ENCODE measurements around the gene SELENOH. TPM values are rescaled to one million over a fixed set of nuclear protein-coding genes. Genes with fewer than 3 reads are reported as not detected.

The SELENOH gene
- total RNA-seq, 1 donor from 2014 or later: 120 TPM

- TF ChIP-seq POLR2AphosphoS5 (IDR thresholded peaks at IDR 0.05; ENCODE audit: insufficient read depth in 1 of 2, low read depth in 1 of 2) (peak in 1 of 2 donors; percentile 54), POLR2A (IDR thresholded peaks at IDR 0.05) (no peak), CTCF (IDR thresholded peaks at IDR 0.05) (no peak)
- Histone ChIP-seq H3K4me3 (no peak overlapping the region), H3K27ac (peak overlapping the region; percentile 88), H3K9me3 (no peaks in the 10 kb centered on the region), H3K36me3 (no peaks in the 10 kb centered on the region), H3K27me3 (no peaks in the 10 kb centered on the region), H3K4me1 (peaks cover 96% of the 10 kb centered on the region)
- intact Hi-C loops (cut with DNase I): no loop called here
- DNase-seq (ENCODE audit: extremely low spot score in 2 of 2): no peak
These were observed 40.2 kb downstream of the SELENOH start for GRCh38 chr11:57781529-57781943.

GRCh38 chr11:57785072-57785471 is 43.8 kb downstream of the SELENOH start:
- H3K9me3 ChIP-seq: no peaks in the 10 kb centered on the region
- H3K4me3 ChIP-seq: no peak overlapping the region
- no peak for DNase-seq (ENCODE audit: extremely low spot score in 2 of 2)
- no peak overlapping the region for H3K27ac ChIP-seq
- H3K4me1 ChIP-seq: peaks cover 96% of the 10 kb centered on the region
- no peak for TF ChIP-seq POLR2AphosphoS5 (IDR thresholded peaks at IDR 0.05; ENCODE audit: insufficient read depth in 1 of 2, low read depth in 1 of 2)
- no peak for TF ChIP-seq CTCF (IDR thresholded peaks at IDR 0.05)
- no peak for TF ChIP-seq POLR2A (IDR thresholded peaks at IDR 0.05)
- intact Hi-C loops (cut with DNase I): no loop called here
- no peaks in the 10 kb centered on the region for H3K27me3 ChIP-seq
- H3K36me3 ChIP-seq: no peaks in the 10 kb centered on the region

GRCh38 chr11:57786436-57786835 is 45.1 kb downstream of the SELENOH start:
- TF ChIP-seq POLR2A (IDR thresholded peaks at IDR 0.05) (no peak), POLR2AphosphoS5 (IDR thresholded peaks at IDR 0.05; ENCODE audit: insufficient read depth in 1 of 2, low read depth in 1 of 2) (no peak)
- Histone ChIP-seq H3K27me3 (no peaks in the 10 kb centered on the region), H3K4me1 (peaks cover 96% of the 10 kb centered on the region), H3K4me3 (no peak overlapping the region), H3K27ac (peak overlapping the region; percentile 42), H3K9me3 (no peaks in the 10 kb centered on the region), H3K36me3 (no peaks in the 10 kb centered on the region)
- intact Hi-C loops (cut with DNase I): no loop called here
- no peak for DNase-seq (ENCODE audit: extremely low spot score in 2 of 2)

GRCh38 chr11:57787006-57787604 is 45.8 kb downstream of the SELENOH start:
- DNase-seq (ENCODE audit: extremely low spot score in 2 of 2): no peak
- intact Hi-C loops (cut with DNase I): no loop called here
- no peak overlapping the region for H3K4me3 ChIP-seq
- no peaks in the 10 kb centered on the region for H3K9me3 ChIP-seq
- peaks cover 96% of the 10 kb centered on the region for H3K4me1 ChIP-seq
- no peaks in the 10 kb centered on the region for H3K36me3 ChIP-seq
- TF ChIP-seq POLR2A (IDR thresholded peaks at IDR 0.05): no peak
- TF ChIP-seq POLR2AphosphoS5 (IDR thresholded peaks at IDR 0.05; ENCODE audit: insufficient read depth in 1 of 2, low read depth in 1 of 2): no peak
- TF ChIP-seq CTCF (IDR thresholded peaks at IDR 0.05): no peak
- H3K27me3 ChIP-seq: no peaks in the 10 kb centered on the region
- H3K27ac ChIP-seq: peak overlapping the region; percentile 42

- Histone ChIP-seq H3K4me3 (no peak overlapping the region), H3K27ac (peak overlapping the region; percentile 42), H3K27me3 (no peaks in the 10 kb centered on the region), H3K36me3 (no peaks in the 10 kb centered on the region), H3K4me1 (peaks cover 98% of the 10 kb centered on the region), H3K9me3 (no peaks in the 10 kb centered on the region)
- no peak for TF ChIP-seq POLR2A (IDR thresholded peaks at IDR 0.05)
- no peak for TF ChIP-seq CTCF (IDR thresholded peaks at IDR 0.05)
- TF ChIP-seq POLR2AphosphoS5 (IDR thresholded peaks at IDR 0.05; ENCODE audit: insufficient read depth in 1 of 2, low read depth in 1 of 2): peak in 1 of 2 donors; percentile 46
- intact Hi-C loops (cut with DNase I): no loop called here
- DNase-seq (ENCODE audit: extremely low spot score in 2 of 2): no peak
These were observed 46.8 kb downstream of the SELENOH start for GRCh38 chr11:57787920-57788702.
